H9 (cell line): ENCODE measurements around the gene SRGAP1. TPM values are rescaled to one million over a fixed set of nuclear protein-coding genes. Genes with fewer than 3 reads are reported as not detected.

Experiments used
- DNase-seq: peaks from one replicate; pipeline ENCODE4 v3.0.0-alpha.2; 2017
- H2AFZ ChIP-seq: one replicate; pipeline ENCODE4 v1.6.1; 2013; ENCODE audit warnings: mild to moderate bottlenecking, low read length, control low read depth, moderate library complexity
- H2AK5ac ChIP-seq: 2 replicates; pipeline ENCODE4 v1.6.1; 2013; ENCODE audit warnings: low read length, control low read depth, mixed read lengths; ENCODE audit not compliant: insufficient read length
- H2BK120ac ChIP-seq: one replicate; pipeline ENCODE4 v1.6.1; 2013; ENCODE audit warnings: low read depth, mild to moderate bottlenecking, low read length, control low read depth, inconsistent platforms; ENCODE audit not compliant: poor library complexity, severe bottlenecking
- H2BK12ac ChIP-seq: 2 replicates; pipeline ENCODE4 v1.6.1; 2013; ENCODE audit warnings: low read length, control low read depth, mixed read lengths, low read depth; ENCODE audit not compliant: insufficient read length
- H2BK15ac ChIP-seq: 2 replicates; pipeline ENCODE4 v1.6.1; 2013; ENCODE audit warnings: low read depth, low read length, control low read depth
- H2BK20ac ChIP-seq: one replicate; pipeline ENCODE4 v1.6.1; 2013; ENCODE audit warnings: low read depth, mild to moderate bottlenecking, low read length, control low read depth, inconsistent platforms; ENCODE audit not compliant: poor library complexity, severe bottlenecking
- H2BK5ac ChIP-seq: 2 replicates; pipeline ENCODE4 v1.6.1; 2013; ENCODE audit warnings: low read length, control low read depth, mixed read lengths; ENCODE audit not compliant: insufficient read length
- H3K14ac ChIP-seq: 2 replicates; pipeline ENCODE4 v1.6.1; 2013; ENCODE audit warnings: low read length, control low read depth; ENCODE audit not compliant: insufficient read depth
- H3K18ac ChIP-seq: 2 replicates; pipeline ENCODE4 v1.6.1; 2013; ENCODE audit warnings: low read depth, mild to moderate bottlenecking, mixed read lengths, low read length, control low read depth; ENCODE audit not compliant: insufficient read length
- H3K23ac ChIP-seq: 2 replicates; pipeline ENCODE4 v1.6.1; 2013; ENCODE audit warnings: low read length, control low read depth, mixed read lengths, low read depth; ENCODE audit not compliant: insufficient read length
- H3K23me2 ChIP-seq: 2 replicates; pipeline ENCODE4 v1.6.1; 2013; ENCODE audit warnings: low read depth, mild to moderate bottlenecking, mixed read lengths, low read length, control low read depth; ENCODE audit not compliant: insufficient read length, poor library complexity, severe bottlenecking
- H3K27ac ChIP-seq: 2 replicates; pipeline ENCODE4 v1.5.1; 2013; ENCODE audit warnings: low read length, control low read depth, mixed read lengths, low read depth; ENCODE audit not compliant: insufficient read length
- H3K27me3 ChIP-seq: 2 replicates; pipeline ENCODE4 v1.6.1; 2013; ENCODE audit warnings: low read length, control low read depth, inconsistent platforms; ENCODE audit not compliant: insufficient read depth
- H3K4ac ChIP-seq: 2 replicates; pipeline ENCODE4 v1.6.1; 2013; ENCODE audit warnings: low read depth, mild to moderate bottlenecking, control low read depth, inconsistent platforms, low read length, moderate library complexity
- H3K4me1 ChIP-seq: 2 replicates; pipeline ENCODE4 v1.6.1; 2013; ENCODE audit warnings: low read length, control low read depth, inconsistent platforms; ENCODE audit not compliant: insufficient read depth
- H3K4me2 ChIP-seq: 2 replicates; pipeline ENCODE4 v1.6.1; 2013; ENCODE audit warnings: low read length, control low read depth, mixed read lengths; ENCODE audit not compliant: insufficient read length, insufficient read depth
- H3K56ac ChIP-seq: 2 replicates; pipeline ENCODE4 v1.6.1; 2013; ENCODE audit warnings: low read depth, mild to moderate bottlenecking, mixed read lengths, low read length, control low read depth; ENCODE audit not compliant: insufficient read length
- H3K79me1 ChIP-seq: 2 replicates; pipeline ENCODE4 v1.6.1; 2013; ENCODE audit warnings: low read depth, mild to moderate bottlenecking, moderate library complexity, low read length, control low read depth, inconsistent platforms; ENCODE audit not compliant: insufficient read depth, poor library complexity, severe bottlenecking
- H3K79me2 ChIP-seq: 2 replicates; pipeline ENCODE4 v1.6.1; 2013; ENCODE audit warnings: low read length, control low read depth, inconsistent platforms; ENCODE audit not compliant: insufficient read depth
- H3K9ac ChIP-seq: 2 replicates; pipeline ENCODE4 v1.6.1; 2013; ENCODE audit warnings: low read length, control low read depth, mixed read lengths; ENCODE audit not compliant: insufficient read length; ENCODE audit errors: extremely low read depth
- H3K9me3 ChIP-seq: one replicate; pipeline ENCODE4 v1.6.1; 2013; ENCODE audit warnings: low read depth, low read length, inconsistent platforms; ENCODE audit not compliant: control insufficient read depth
- H3T11ph ChIP-seq: one replicate; pipeline ENCODE4 v1.6.1; 2013; ENCODE audit warnings: mild to moderate bottlenecking, low read length, control low read depth, inconsistent platforms
- H4K20me1 ChIP-seq: one replicate; pipeline ENCODE4 v1.6.1; 2013; ENCODE audit not compliant: control insufficient read depth, insufficient read length, insufficient read depth
- H4K5ac ChIP-seq: 2 replicates; pipeline ENCODE4 v1.6.1; 2013; ENCODE audit warnings: low read depth, mild to moderate bottlenecking, mixed read lengths, low read length, control low read depth; ENCODE audit not compliant: insufficient read length
- H4K8ac ChIP-seq: replicated peaks from 2 replicates; pipeline ENCODE4 v1.6.1; 2013; ENCODE audit warnings: low read length, control low read depth, mixed read lengths, low read depth; ENCODE audit not compliant: insufficient read length
- H4K91ac ChIP-seq: 2 replicates; pipeline ENCODE4 v1.6.1; 2013; ENCODE audit warnings: low read depth, mild to moderate bottlenecking, moderate library complexity, mixed read lengths, low read length, control low read depth; ENCODE audit not compliant: insufficient read length
- H3K27ac Mint-ChIP-seq, 3 experiments: 2 replicates in 2 of 3; 3 replicates in 1 of 3; pipeline ENCODE4 v1.8.0; 2020 to 2021; ENCODE audit warnings: mixed read lengths in 3 of 3, mild to moderate bottlenecking in 1 of 3, moderate library complexity in 1 of 3
- H3K27me3 Mint-ChIP-seq: 2 replicates; pipeline ENCODE4 v1.8.0; 2021; ENCODE audit warnings: low read depth, mild to moderate bottlenecking, moderate library complexity, mixed read lengths
- H3K36me3 Mint-ChIP-seq, 3 experiments: 2 replicates in 2 of 3; 3 replicates in 1 of 3; pipeline ENCODE4 v1.8.0; 2020 to 2021; ENCODE audit warnings: low read depth in 3 of 3, mixed read lengths in 3 of 3; ENCODE audit not compliant: insufficient read depth in 1 of 3
- H3K4me1 Mint-ChIP-seq, 2 experiments: 2 replicates each; pipeline ENCODE4 v1.8.0; 2020; ENCODE audit warnings: mixed read lengths in 2 of 2
- H3K4me3 Mint-ChIP-seq, 2 experiments: 2 replicates in 1 of 2; 3 replicates in 1 of 2; pipeline ENCODE4 v1.8.0; 2020 to 2021; ENCODE audit warnings: mild to moderate bottlenecking in 2 of 2, mixed read lengths in 2 of 2, moderate library complexity in 1 of 2
- H3K9me3 Mint-ChIP-seq, 2 experiments: 2 replicates in 1 of 2; 3 replicates in 1 of 2; pipeline ENCODE4 v1.8.0; 2020; ENCODE audit warnings: mild to moderate bottlenecking in 2 of 2, mixed read lengths in 2 of 2, moderate library complexity in 1 of 2
- CTCF ChIP-seq: fragments of 200-600 bp; sonication (generic); conservative IDR thresholded peaks from 3 replicates; pipeline ENCODE4 v1.8.0; 2021; ENCODE audit warnings: antibody characterized with exemption, mild to moderate bottlenecking
- WGBS: extraction: QIAGEN DNeasy Blood & Tissue Kit; methylation state at CpG from one replicate; pipeline ENCODE4 v1.1.7; 2013; ENCODE audit warnings: missing lambda C conversion rate, low lambda C conversion rate, mixed read lengths; ENCODE audit not compliant: insufficient read length; ENCODE audit errors: extremely low coverage; 5-methylcytosine and 5-hydroxymethylcytosine counted together
- total RNA-seq: library from RNA; stranded (reverse); gene quantifications from 2 replicates; pipeline ENCODE4 v1.2.1, GENCODE V29; 2021

Gene SRGAP1
- total RNA-seq, 1 experiment from 2014 or later: 4.8 TPM

- Histone ChIP-seq H3K18ac (no peak overlapping the region), H3K23ac (no peak overlapping the region), H3K4ac (no peak overlapping the region), H3K9me3 (no peaks in the 10 kb centered on the region), H3K4me2 (no peak overlapping the region), H3K79me1 (no peaks in the 10 kb centered on the region), H4K20me1 (no peaks in the 10 kb centered on the region), H2BK5ac (no peak overlapping the region), H4K8ac (no peak overlapping the region), H3K56ac (no peak overlapping the region), H2BK12ac (no peak overlapping the region), H3K27ac (no peak overlapping the region), H2BK20ac (no peak overlapping the region), H2AK5ac (no peak overlapping the region), H4K91ac (no peak overlapping the region), H2BK120ac (no peak overlapping the region), H3K4me1 (peaks cover 9% of the 10 kb centered on the region; the same call in 1 of the 2 replicates), H2AFZ (no peak overlapping the region), H3K23me2 (no peaks in the 10 kb centered on the region), H3K79me2 (no peaks in the 10 kb centered on the region), H4K5ac (no peak overlapping the region), H3T11ph (no peak overlapping the region), H3K27me3 (no peaks in the 10 kb centered on the region), H3K14ac (no peak overlapping the region), H3K9ac (no peak overlapping the region), H2BK15ac (no peak overlapping the region)
- Mint-ChIP-seq H3K4me1 (peaks cover 11 to 16% of the 10 kb centered on the region in 2 experiments), H3K36me3 (no peaks in the 10 kb centered on the region; a peak in 1 of 7 replicates), H3K4me3 (no peak overlapping the region), H3K27me3 (no peaks in the 10 kb centered on the region), H3K9me3 (no peaks in the 10 kb centered on the region), H3K27ac (no peak overlapping the region)
- no peak for DNase-seq
- no CpG with 5 or more reads among the region's 1 CpG for WGBS
- TF ChIP-seq CTCF: no peak
Observed at GRCh38 chr12:64090047-64090446, 245.5 kb downstream of the SRGAP1 start.
